H1 (cell line): ENCODE data around the gene CHRNA4. TPM values are rescaled to one million over a fixed set of nuclear protein-coding genes. Genes with fewer than 3 reads are reported as not detected.

Source experiments
- CTCF ChIA-PET: fragments of 300-600 bp; sonication (Branson Sonifier 250); formaldehyde crosslinking; loops from one replicate; lab custom pipeline; 2021; ENCODE audit not compliant: partially characterized antibody; lab: Charles Lee
- POLR2A ChIA-PET: fragments of 300-600 bp; sonication (Branson Sonifier 250); formaldehyde crosslinking; loops from one replicate; lab custom pipeline; 2021; ENCODE audit warnings: inconsistent platforms; ENCODE audit not compliant: partially characterized antibody; lab: Charles Lee
- DNase-seq, 2 experiments: peaks; one replicate each; pipeline versions ENCODE4 v3.0.0 to v3.0.0-alpha.2; 2010 to 2022; ENCODE audit warnings: low spot score in 2 of 2, low read depth in 1 of 2, mixed read lengths in 1 of 2
- FAIRE-seq: peaks from 2 replicates; lab custom pipeline; 2011; peaks lifted over from hg19 to GRCh38; lab: Jason Lieb, UNC
- H2AFZ ChIP-seq: 2 replicates; pipeline ENCODE4 v1.8.1; 2012; ENCODE audit warnings: low read length, inconsistent platforms
- H2AK5ac ChIP-seq: 2 replicates; pipeline ENCODE4 v1.6.1; 2013; ENCODE audit warnings: low read depth, low read length
- H2BK120ac ChIP-seq: replicated peaks from 2 replicates; pipeline ENCODE3; 2013; ENCODE audit warnings: low read depth, low read length, inconsistent platforms
- H2BK12ac ChIP-seq: 2 replicates; pipeline ENCODE4 v1.6.1; 2013; ENCODE audit warnings: low read depth, low read length
- H2BK15ac ChIP-seq: 2 replicates; pipeline ENCODE4 v1.6.1; 2013; ENCODE audit warnings: low read length
- H2BK20ac ChIP-seq: 2 replicates; pipeline ENCODE4 v1.6.1; 2013; ENCODE audit warnings: low read length
- H2BK5ac ChIP-seq: 2 replicates; pipeline ENCODE4 v1.6.1; 2013; ENCODE audit warnings: low read depth, low read length
- H3K14ac ChIP-seq: 2 replicates; pipeline ENCODE4 v1.6.1; 2013; ENCODE audit warnings: inconsistent platforms; ENCODE audit not compliant: insufficient read length
- H3K18ac ChIP-seq: 2 replicates; pipeline ENCODE4 v1.6.1; 2013; ENCODE audit warnings: low read length; ENCODE audit errors: extremely low read depth
- H3K23ac ChIP-seq: 2 replicates; pipeline ENCODE4 v1.6.1; 2013; ENCODE audit warnings: inconsistent platforms; ENCODE audit not compliant: insufficient read length
- H3K23me2 ChIP-seq: 2 replicates; pipeline ENCODE4 v1.6.1; 2013; ENCODE audit warnings: low read depth, low read length
- H3K27ac ChIP-seq: 2 replicates; pipeline ENCODE4 v1.6.1; 2011; ENCODE audit warnings: low read depth, low read length, inconsistent platforms
- H3K27me3 ChIP-seq, 4 experiments: replicated peaks in 1 of 4; 1 replicate in 1 of 4; 2 replicates in 3 of 4; pipeline versions ENCODE4 v1.6.1 to v1.8.1; 2011 to 2013; ENCODE audit warnings: low read length in 3 of 4, mild to moderate bottlenecking in 3 of 4, inconsistent platforms in 2 of 4, mixed read lengths in 2 of 4, moderate library complexity in 1 of 4; ENCODE audit not compliant: control insufficient read depth in 3 of 4, insufficient read depth in 3 of 4; ENCODE audit errors: extremely low read depth in 1 of 4
- H3K36me3 ChIP-seq, 4 experiments: 2 replicates each; pipeline versions ENCODE4 v1.6.1 to v1.8.1; 2011 to 2013; ENCODE audit warnings: mild to moderate bottlenecking in 4 of 4, low read length in 3 of 4, moderate library complexity in 2 of 4, control low read depth in 1 of 4, inconsistent platforms in 1 of 4; ENCODE audit not compliant: insufficient read depth in 4 of 4, control insufficient read depth in 2 of 4
- H3K4ac ChIP-seq: replicated peaks from 2 replicates; pipeline ENCODE3; 2013; ENCODE audit warnings: low read length, low read depth, mixed read lengths, inconsistent platforms; ENCODE audit not compliant: insufficient read length
- H3K4me1 ChIP-seq, 4 experiments: replicated peaks in 1 of 4; 1 replicate in 1 of 4; 2 replicates in 3 of 4; pipeline versions ENCODE4 v1.6.1 to v1.8.1; 2011 to 2013; ENCODE audit warnings: low read length in 3 of 4, inconsistent platforms in 2 of 4, mixed read lengths in 1 of 4; ENCODE audit not compliant: insufficient read depth in 4 of 4, control insufficient read depth in 3 of 4
- H3K4me2 ChIP-seq, 2 experiments: 2 replicates each; pipeline versions ENCODE4 v1.6.1 to v1.8.1; 2011 to 2013; ENCODE audit warnings: low read depth in 2 of 2, low read length in 2 of 2, control low read depth in 1 of 2, inconsistent platforms in 1 of 2, mild to moderate bottlenecking in 1 of 2; ENCODE audit not compliant: insufficient read depth in 1 of 2
- H3K4me3 ChIP-seq, 4 experiments: fragments of 200-600, 300-600 bp in 1 of 4; sonication (generic), shearing (Covaris generic), sonication (Bioruptor Twin) in 1 of 4; 2 replicates each; pipeline versions ENCODE4 v1.5.1 to v1.8.1; 2011 to 2016; ENCODE audit warnings: low read length in 4 of 4, low read depth in 3 of 4, control low read depth in 2 of 4, inconsistent platforms in 2 of 4, mild to moderate bottlenecking in 2 of 4, mixed read lengths in 1 of 4, moderate library complexity in 1 of 4; ENCODE audit not compliant: insufficient read depth in 2 of 4; ENCODE audit errors: extremely low read depth in 1 of 4
- H3K56ac ChIP-seq: replicated peaks from 2 replicates; pipeline ENCODE3; 2013; ENCODE audit warnings: low read depth, mild to moderate bottlenecking, mixed read lengths, low read length, inconsistent platforms; ENCODE audit not compliant: insufficient read length
- H3K79me1 ChIP-seq: 2 replicates; pipeline ENCODE4 v1.6.1; 2013; ENCODE audit warnings: low read depth, low read length, control low read depth
- H3K79me2 ChIP-seq, 2 experiments: 2 replicates each; pipeline versions ENCODE4 v1.6.1 to v1.8.1; 2012 to 2013; ENCODE audit warnings: low read length in 2 of 2, mild to moderate bottlenecking in 2 of 2, inconsistent platforms in 1 of 2; ENCODE audit not compliant: insufficient read depth in 2 of 2, control insufficient read depth in 1 of 2
- H3K9ac ChIP-seq, 4 experiments: replicated peaks in 1 of 4; 1 replicate in 1 of 4; 2 replicates in 3 of 4; pipeline versions ENCODE4 v1.6.1 to v1.8.1; 2011 to 2013; ENCODE audit warnings: low read depth in 3 of 4, low read length in 3 of 4, control low read depth in 2 of 4, mild to moderate bottlenecking in 2 of 4, moderate library complexity in 2 of 4, inconsistent platforms in 1 of 4; ENCODE audit errors: extremely low read depth in 1 of 4
- H3K9me3 ChIP-seq, 2 experiments: 2 replicates each; pipeline versions ENCODE4 v1.6.1 to v1.8.1; 2012 to 2013; ENCODE audit warnings: mild to moderate bottlenecking in 2 of 2, moderate library complexity in 2 of 2, control low read depth in 1 of 2, inconsistent platforms in 1 of 2, low read depth in 1 of 2, low read length in 1 of 2, mixed read lengths in 1 of 2; ENCODE audit not compliant: insufficient read depth in 2 of 2
- H4K20me1 ChIP-seq, 2 experiments: replicated peaks in 1 of 2; 2 replicates each; pipeline versions ENCODE3 to v1.8.1; 2011 to 2013; ENCODE audit warnings: inconsistent platforms in 2 of 2, low read length in 2 of 2, mild to moderate bottlenecking in 1 of 2; ENCODE audit not compliant: insufficient read depth in 2 of 2, control insufficient read depth in 1 of 2
- H4K5ac ChIP-seq: 2 replicates; pipeline ENCODE4 v1.6.1; 2013; ENCODE audit warnings: low read length, low read depth, mixed read lengths, inconsistent platforms; ENCODE audit not compliant: insufficient read length
- H4K8ac ChIP-seq: 2 replicates; pipeline ENCODE4 v1.8.0; 2013; ENCODE audit warnings: mild to moderate bottlenecking, moderate library complexity, low read length, inconsistent platforms; ENCODE audit not compliant: insufficient read depth; ENCODE audit errors: extremely low read depth
- H4K91ac ChIP-seq: replicated peaks from 2 replicates; pipeline ENCODE3; 2013; ENCODE audit warnings: low read length, mixed read lengths, inconsistent platforms; ENCODE audit not compliant: insufficient read length
- SP4 ChIP-seq: IDR thresholded peaks from 2 replicates; pipeline ENCODE4 v1.6.1; 2012; ENCODE audit warnings: low read length, inconsistent platforms
- WGBS, 2 experiments: shearing (Covaris generic) in 1 of 2; methylation state at CpG; one replicate each; pipeline versions ENCODE4 v1.1.6 to v1.1.7; 2013 to 2015; ENCODE audit warnings: low lambda C conversion rate in 2 of 2, mixed read lengths in 2 of 2, inconsistent platforms in 1 of 2, low coverage in 1 of 2, missing lambda C conversion rate in 1 of 2; ENCODE audit not compliant: insufficient replicate concordance in 2 of 2, insufficient coverage in 1 of 2, insufficient read length in 1 of 2; ENCODE audit errors: extremely low coverage in 1 of 2, missing lambda C conversion rate in 1 of 2; 5-methylcytosine and 5-hydroxymethylcytosine counted together
- polyA plus RNA-seq, 7 experiments: library from polyadenylated mRNA; depleted of rRNA in 3 of 7; stranded (reverse) in 5 of 7; unstranded in 2 of 7; fragments of >200 nt in 5 of 7; fragments of 200-250 nt in 2 of 7; gene quantifications; 1 replicate in 5 of 7; 2 replicates in 1 of 7; 4 replicates in 1 of 7; pipeline versions ENCODE4 v1.2.1 to v1.2.3, GENCODE V29; 2011 to 2013; ENCODE audit warnings: missing spikeins in 2 of 7, mixed read lengths in 2 of 7
- total RNA-seq: library from RNA; stranded (reverse); fragmentation: NEBNext Ultra II Directional; extraction: Animal tissue kit (Norgen Biotek cat#: 25700); gene quantifications from 2 replicates; pipeline ENCODE4 v1.2.1, GENCODE V29; 2021

The CHRNA4 gene
- total and polyA plus RNA-seq, 2 of the 8 experiments (the other 6 are each of a cell fraction or from before 2014, with no cell fraction given): 4.3 to 5.7 TPM

GRCh38 chr20:63315731-63316491 lies 45.2 kb downstream of the CHRNA4 start:
- no peak overlapping the region for H3K56ac ChIP-seq
- no peak overlapping the region for H2AK5ac ChIP-seq
- no peak overlapping the region for H3K27ac ChIP-seq
- no peaks in the 10 kb centered on the region for H4K20me1 ChIP-seq
- no peak overlapping the region for H3K14ac ChIP-seq
- no peak overlapping the region for H2BK15ac ChIP-seq
- H3K23ac ChIP-seq: no peak overlapping the region
- no peak for TF ChIP-seq SP4
- no peak for DNase-seq
- H3K9ac ChIP-seq: no peak overlapping the region
- no peak overlapping the region for H4K5ac ChIP-seq
- no peak for FAIRE-seq
- H2AFZ ChIP-seq: no peak overlapping the region
- ChIA-PET POLR2A (interaction anchor here (1.1 kb wide), 1 partner anchor 63 kb away, joined by 4 read pairs; no protein-coding TSS in a partner anchor), CTCF (interaction anchor here (1.2 to 6.6 kb wide), 3 partner anchors 7 to 66 kb away, joined by 3 to 45 read pairs (median 30); no protein-coding TSS in a partner anchor)
- no peaks in the 10 kb centered on the region for H3K9me3 ChIP-seq
- H3K4me1 ChIP-seq: no peaks in the 10 kb centered on the region
- H3K36me3 ChIP-seq: no peaks in the 10 kb centered on the region
- H2BK120ac ChIP-seq: no peak overlapping the region
- no peak overlapping the region for H2BK5ac ChIP-seq
- no peak overlapping the region for H3K4ac ChIP-seq
- no peak overlapping the region for H2BK20ac ChIP-seq
- H3K4me2 ChIP-seq: no peak overlapping the region
- no peaks in the 10 kb centered on the region for H3K23me2 ChIP-seq
- H2BK12ac ChIP-seq: no peak overlapping the region
- peak overlapping the region; percentile 35 for H4K8ac ChIP-seq
- no peaks in the 10 kb centered on the region for H3K79me2 ChIP-seq
- no peak overlapping the region for H3K4me3 ChIP-seq
- H4K91ac ChIP-seq: no peak overlapping the region
- H3K79me1 ChIP-seq: no peaks in the 10 kb centered on the region
- 88% methylated on average over 16 of the region's 31 CpGs; no CpG with 5 or more reads in 1 of the 2 experiments for WGBS, 2 experiments
- no peak overlapping the region for H3K18ac ChIP-seq
- no peaks in the 10 kb centered on the region for H3K27me3 ChIP-seq
